Measurements from ENCODE around the gene GSE1.

GSE1 gene

DNA sequence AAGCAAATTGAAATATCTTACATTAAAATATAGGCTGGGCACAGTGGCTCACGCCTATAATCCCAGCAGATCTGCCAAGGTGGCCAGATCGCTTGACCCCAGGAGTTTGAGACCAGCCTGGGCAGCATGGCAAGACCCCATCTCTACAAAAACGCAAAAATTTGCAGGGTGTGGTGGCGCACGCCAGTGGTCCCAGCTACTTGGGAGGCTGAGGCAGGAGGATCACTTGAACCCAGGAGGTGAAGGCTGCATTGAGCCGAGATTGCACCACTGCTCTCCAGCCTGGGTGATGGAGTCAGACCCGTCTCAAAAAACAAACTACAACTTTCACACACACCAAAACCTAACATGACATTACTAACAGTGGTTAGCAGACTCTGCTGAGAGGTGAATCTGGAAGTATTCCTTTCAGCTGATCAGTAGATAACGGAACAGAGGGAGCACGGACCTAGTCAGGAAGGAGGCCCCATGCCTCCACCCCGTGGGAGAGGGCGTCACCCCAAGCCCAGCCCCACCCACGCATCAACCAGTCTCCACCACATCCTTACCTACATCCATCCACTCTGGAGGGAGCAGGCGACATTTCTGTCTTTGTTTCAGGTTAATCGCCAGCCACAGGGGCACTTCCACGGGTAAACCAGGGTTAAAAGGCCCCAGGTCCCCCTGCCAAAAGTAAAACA, 73.9 kb downstream of the GSE1 start:
- no peak for DNase-seq

DNA sequence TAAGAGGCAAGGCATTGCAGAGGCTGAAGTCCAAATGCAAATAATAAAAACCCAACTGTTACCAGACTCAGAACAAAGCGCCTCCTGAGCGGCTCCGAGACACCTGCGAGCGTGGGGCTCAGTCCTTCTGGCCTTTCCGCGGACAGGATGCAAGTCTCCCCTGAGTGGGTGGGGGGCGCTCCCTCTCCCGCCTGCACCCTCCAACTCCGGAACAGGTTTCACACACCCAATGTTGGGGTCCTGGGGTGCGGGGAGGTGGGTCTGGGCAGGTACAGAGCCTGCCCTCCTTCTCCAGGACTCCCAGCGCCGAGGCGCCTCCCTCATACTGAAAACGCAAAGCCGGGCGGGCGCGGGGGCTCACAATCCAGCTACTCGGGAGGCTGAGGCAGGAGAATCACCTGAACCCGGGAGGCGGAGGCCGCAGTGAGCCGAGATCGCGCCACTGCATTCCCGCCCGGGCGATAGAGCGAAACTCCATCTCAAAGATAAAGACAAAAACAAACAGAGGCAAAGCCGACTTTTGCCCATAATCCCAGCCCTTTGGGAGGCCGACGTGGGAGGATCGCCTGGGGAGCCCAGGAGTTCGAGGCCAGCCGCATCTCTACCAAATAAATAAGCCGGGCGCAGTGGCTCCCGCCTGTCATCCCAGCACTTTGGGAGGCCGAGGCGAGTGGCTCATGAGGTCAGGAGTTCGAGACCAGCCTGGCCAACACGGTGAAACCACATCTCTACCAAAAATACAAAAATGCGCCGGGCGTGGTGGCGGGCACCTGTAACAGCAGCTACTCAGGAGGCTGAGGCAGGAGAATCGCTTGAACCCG, 74.7 kb downstream of the GSE1 start:
- DNase-seq: peak; percentile 36

DNA sequence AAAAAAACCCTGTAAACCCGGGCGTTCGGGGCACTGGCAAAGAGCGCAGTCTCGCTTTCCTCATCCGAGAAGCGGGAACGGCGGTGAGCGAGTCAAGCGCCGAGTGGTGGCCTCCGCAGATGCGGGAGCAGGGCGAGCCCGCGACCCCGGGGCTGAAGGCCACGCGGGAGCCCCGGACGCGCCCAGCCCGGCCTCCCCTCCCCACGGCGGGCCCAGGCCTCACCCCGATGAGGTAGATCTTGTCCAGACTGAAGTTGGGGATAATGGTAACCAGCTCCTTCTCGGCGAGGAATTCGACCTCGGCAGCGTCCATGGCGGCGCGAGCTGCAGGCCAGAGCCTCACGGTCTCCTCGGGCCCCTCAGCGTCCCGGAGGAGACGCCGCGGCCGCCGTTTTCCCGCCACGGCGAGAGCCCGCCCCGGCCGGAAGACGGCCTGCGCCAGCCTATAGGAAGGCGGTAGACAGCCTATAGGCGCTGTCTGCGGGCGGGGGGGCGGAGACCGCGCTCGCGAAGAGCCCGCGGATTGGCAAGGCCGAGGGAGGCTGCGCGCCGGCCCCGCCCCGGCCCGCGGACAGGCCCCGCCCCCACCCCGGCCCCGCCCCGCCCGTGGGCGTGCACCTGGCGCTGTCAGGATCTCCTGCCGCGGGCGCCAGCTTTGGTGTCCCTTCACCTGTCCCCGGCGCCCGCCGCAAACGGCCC, 75.6 kb downstream of the GSE1 start, which contains the start of gene GINS2:
Gene GINS2 (minus strand): TSS at position 369 of the 699 bp plus-strand sequence. CDS start 56 bp downstream, at position 313.
- DNase-seq: peak; percentile 87

DNA sequence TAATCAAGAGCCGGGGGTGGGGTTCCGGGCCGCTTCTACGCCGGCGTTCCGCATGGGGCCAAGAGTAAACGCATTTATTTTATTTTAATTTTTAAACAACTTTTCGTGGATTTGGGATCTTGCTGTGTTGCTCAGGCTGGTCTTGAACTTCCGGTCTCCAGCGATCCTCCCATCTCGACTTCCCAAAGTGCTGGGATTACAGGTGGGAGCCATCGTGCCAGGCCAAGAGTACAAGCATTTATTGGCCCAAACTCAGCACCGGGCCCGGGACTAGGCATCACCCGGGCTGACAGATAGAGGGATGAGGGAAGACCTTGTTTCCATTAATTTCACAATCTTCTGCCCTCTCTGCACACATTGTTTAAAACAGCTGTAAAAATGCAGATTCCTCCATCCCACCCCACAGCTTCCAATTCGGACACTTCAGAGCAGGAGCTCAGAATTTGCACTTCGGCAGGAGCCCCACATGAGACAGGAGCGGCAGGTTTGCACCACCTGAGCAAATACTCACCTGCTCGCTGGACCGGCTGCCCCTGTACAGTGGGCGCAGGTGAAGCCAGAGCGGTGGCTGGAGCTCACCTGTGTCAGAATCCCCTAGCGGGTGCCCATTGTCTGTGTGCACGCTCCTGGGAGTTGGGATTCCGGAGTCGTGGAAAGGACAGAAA, 76.3 kb downstream of the GSE1 start:
- DNase-seq: peak; percentile 38

DNA sequence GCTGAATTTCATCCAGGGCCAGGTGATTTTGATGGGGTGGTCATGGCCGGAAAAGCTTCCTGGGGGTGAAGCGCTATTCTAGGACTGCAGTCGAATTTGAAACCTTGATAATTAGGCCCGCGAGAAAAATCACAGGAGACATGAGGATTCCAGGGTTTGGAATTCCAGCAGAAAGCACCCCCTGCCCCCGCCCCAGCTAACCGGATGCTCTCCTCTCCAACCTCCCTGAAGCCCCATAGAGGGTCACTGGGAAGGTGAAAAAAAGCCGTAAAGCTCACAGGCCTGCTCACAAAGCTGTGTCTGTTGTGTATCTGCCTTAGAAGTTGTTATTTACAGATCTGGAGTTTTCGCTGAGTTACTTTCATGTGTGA, 76.8 kb downstream of the GSE1 start:
- no peak for DNase-seq

DNA sequence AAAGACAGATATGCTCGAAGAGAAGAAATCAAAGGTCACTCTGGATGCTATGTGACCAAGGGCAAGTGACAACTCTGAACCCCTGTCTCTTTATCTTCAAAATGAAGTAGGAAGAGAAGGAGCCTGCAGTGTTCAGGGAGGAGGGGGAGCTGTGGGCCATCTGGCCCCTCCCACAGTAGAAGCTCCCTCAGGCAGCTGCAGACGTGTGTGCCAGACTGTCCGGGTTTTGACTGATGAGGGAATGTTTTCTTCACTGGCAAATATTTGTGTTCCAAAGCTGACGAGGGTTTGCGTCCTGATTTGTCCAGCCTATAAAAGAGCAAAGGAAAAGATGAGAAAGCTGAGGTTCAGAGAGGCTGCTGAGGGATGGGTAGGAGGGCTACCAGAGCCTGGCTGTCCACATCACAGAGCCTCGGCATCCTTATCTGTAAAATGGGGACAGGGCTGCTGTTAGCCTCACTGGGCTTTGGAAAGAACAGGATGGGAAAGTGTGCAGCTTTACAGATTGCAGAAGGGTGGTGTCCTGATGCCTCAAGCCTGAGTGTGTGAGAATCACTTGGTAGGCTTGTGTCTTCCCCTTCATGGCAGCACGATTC, 77.4 kb downstream of the GSE1 start:
- peak; percentile 42 for DNase-seq

DNA sequence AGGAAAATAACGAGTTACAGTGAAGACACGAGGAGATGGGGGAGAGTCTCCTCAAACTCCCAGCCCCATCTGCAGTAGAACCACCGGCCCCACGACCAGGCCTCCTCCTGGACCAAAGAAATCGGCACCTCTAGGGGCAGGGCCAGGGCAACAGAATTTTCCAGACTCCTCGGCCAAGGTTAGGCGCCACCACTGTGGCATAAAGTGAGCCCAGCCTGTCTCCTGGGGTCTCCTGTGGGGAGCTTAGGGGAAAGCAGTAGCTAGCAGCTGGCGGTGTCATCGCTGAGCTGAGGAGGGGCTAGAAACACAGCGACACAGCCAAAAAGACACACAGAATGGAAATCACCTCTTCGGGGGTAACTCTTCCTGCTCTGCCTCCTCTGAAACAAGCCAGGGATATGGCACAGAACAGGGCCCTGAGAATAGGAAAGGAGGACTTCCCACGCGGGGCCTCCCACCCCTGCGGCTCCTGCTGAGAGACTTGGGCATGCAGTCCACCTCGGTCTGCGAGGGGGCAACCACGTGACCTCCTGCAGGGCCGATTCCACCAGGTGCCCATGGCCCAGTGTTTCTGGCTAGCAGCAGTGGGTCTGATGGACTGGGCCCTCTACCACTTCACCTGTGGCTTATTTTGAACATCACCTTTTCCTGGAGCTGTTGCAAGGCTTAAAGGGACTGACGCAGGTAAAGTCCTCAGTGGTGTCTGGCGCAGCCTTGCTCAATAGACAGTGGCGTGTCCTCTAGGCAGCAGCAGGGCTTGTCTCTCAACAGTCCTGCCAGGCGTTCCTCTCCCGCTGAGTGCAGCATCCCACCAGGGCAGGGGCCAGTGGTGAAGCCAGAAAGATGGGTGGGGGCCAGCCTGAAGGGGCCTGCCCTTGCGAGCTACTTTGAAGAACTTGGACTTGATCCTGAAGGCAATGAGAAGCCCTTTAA, 82.3 kb downstream of the GSE1 start:
- DNase-seq: no peak

DNA sequence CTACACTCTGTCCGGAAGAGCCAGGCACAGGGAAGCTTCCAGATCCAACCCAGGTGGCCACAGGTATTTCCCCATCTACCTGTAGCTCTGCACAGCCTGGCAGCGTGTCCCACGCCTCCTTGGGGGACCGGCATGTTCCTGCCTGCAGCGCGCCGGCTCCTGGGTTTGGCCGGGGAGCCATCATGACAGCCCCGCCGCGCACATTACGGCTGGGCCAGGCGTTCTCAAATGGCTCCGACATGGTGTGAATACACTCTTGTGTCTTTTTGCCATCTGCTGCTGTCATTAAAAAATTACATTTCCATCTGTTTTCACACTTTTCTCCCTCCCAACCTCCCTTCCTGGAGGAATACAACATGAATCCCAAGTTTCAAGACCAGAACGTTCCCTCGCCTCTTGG, 83.7 kb downstream of the GSE1 start:
- no peak for DNase-seq

DNA sequence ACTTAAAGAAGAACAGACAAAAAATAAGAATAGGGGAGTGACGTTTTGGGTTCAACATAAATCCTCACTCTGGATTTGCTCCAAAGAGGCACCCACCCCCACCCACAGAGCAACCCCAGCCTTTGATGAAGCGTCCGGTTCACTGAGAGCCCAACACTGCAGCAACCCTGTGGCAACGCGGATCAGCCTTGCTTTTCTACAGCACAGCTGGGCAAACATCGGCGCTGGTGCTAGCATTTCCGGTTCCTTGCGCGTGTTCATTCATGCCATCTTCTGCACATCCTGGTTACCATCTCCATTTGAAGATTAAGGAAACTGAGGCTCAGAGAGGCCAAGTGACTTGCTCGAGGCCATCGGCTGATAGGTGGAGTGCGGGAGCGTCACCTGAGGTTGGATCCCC, 84.3 kb downstream of the GSE1 start:
- DNase-seq: peak; percentile 68

DNA sequence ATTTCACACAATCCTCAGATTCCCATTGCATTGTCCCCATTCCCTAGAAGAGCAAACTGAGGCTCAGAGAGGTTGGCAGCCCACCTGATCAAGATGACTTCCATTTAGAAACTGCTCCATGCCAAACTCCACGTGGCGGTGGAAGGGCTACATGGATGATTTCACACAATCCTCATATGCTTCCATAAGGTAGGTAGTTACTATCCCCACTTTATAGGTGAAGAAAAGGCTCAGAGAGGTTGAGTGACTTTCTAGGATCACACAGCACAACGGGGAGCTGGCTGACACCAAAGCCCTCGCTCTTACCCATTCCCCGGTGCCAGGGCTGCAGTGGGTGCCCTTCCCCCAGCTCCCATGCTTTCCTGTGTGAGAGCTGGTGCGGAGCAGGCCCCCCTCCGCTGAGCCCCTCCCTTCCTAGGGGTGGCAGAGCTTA, 85.4 kb downstream of the GSE1 start:
- no peak for DNase-seq

DNA sequence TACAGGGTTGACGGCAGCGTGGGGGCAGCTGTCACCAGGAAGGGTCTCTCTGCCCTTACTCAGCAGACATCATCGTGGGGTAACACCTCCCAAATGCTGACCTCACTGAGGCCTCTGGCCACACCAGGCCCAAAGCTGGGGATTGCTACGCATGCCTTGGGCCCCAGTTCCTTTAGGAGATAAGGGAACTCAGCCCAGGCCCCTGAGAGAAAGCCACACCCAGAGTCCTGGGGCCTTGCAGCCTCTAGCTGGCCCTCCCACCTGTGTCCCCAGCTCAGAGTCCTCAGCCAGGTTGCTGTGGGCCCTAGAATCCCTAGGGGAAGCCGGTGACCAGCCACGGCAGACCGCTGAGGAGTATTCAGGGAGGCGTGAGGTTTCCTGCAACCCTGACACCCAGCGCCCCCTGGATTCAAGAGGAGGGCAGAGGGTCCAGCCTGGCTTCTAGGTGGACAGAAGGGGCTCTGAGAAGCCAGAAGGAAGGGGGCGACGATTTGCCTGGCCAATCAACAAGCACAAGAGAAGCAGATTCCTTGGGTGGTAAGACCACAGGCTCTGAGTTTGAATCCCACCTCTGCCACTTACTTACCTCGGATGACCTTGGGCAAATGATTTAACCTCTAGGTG, 85.9 kb downstream of the GSE1 start:
- DNase-seq: no peak

DNA sequence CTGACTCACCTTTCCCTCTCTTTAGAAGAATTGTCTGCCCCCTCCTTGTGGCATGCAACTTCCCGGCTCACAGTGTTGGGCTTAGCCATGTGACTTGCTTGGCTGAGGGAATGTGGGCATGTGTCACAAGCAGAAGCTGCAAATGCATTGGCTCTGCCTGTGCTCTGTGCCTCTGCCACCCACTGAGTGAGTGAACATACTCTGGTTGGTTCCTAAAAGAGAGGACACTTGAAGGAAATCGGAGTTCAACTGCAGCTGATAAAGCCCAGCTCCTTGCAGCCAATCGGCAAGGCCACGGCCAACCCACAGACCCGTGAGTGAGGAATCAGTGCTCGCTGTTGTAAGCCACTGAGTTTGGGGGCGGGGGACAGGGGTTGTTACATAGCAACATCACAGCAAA, 86.5 kb downstream of the GSE1 start:
- no peak for DNase-seq

DNA sequence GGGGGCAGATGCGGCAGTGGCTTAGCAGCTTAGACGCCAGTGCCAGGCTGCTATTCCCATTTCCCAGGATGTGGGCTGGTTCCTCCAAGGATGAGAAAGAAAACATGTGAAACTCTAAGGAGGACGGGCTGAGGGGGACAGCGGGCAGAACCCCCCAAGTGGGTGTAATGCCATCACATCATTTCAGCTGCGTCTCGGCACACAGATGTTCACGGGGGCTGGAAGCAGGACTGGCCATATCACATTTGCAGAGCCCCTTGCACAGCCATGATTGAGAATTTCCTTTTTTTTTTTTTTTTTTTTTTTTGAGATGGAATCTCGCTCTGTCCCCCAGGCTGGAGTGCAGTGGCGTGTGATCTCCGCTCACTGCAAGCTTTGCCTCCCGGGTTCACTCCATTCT, 90.9 kb downstream of the GSE1 start:
- DNase-seq: no peak

DNA sequence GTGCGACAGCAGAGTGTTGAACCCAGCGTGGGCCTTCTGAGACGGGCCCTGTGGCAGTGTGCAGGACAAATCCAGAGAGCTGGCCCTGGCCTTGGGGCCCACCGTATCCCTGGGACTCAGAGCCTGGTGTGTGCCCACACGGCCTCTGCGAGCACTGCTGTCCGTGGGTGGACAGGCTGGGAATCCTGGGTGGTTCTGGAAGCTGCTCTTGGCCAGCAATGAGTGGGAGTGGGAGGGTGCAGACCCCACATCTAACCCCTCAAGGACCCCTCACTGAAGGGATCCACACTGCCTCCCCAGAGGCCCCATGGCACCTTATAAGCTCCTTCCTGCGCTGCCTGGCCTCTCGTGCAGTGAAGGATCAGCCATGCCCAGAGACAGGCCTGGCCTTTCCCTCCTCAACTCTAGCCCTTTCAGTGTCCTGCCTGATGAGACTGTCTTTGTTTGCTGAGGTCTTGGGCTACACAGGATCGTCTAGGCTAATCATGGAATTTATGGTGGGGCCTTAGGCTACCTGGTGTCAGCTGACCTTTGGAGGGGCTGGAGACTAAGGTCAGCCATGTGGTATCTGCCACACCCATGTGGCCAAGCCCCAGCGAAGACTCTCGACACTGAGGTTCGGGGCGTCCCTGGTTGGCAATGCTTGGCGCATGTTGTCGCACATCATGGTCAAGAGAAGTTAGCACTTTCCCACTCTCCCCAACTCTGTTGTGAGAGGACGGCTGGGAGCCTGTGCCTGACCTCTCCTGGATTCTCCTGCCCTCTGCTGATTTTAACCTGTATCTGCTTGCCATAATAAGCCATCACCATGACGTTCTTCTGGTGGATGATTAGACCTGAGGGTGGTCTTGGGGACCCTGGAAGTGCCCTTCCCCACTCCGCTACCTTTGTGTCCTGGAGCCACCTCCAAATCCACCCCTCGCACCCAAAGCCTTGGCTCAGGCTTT, 92.1 kb downstream of the GSE1 start:
- no peak for DNase-seq

DNA sequence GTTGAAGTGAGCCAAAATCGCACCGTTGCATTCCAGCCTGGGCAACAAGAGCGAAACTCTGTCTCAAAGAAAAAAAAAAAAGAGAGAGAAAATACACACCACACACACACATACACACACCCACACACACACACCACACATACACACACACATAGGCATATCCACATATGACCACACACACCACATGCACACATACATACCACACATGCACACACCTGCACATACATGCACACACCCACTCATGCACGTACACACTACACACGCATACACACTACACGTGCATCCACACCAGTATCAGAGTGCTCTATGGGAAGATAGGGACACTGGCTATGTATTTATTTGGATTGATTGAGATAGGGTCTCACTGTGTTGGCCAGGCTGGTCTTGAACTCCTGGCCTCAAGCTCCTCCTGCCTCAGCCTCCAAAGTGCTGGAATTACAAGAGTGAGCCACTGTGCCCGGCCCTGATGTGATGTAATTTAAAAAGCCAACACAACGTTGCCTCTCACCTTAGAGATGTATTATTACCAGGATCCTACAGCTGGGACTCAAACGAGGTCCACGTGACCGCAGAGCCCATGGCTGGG, 93.4 kb downstream of the GSE1 start:
- DNase-seq: no peak

DNA sequence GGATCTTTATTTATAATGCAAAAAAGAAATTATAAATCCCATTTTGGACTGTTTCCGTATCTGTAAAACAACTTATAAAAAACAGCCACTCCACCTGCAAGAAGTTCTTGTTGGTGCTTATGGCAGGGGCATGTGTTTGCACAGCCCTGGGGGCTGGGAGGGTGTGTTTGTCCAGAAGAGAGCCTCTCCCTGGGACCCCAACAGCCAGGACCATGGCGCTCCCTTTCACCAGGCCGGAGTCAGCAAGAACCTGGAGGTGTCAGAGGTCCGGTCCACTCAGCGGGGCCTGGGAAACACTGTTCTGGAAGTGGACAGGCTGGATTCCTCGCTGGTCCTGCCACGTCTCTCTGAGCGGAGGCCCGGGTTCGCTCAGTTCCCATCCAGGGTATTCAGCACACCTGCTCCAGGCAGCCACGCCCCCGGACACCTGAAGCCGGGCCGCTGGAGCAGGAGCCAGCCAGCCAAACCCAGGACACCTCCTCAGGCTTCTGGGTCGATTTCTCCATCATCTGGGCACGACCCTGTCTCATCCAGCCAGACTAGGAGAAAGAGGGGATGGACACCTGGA, 94.5 kb downstream of the GSE1 start:
- no peak for DNase-seq

DNA sequence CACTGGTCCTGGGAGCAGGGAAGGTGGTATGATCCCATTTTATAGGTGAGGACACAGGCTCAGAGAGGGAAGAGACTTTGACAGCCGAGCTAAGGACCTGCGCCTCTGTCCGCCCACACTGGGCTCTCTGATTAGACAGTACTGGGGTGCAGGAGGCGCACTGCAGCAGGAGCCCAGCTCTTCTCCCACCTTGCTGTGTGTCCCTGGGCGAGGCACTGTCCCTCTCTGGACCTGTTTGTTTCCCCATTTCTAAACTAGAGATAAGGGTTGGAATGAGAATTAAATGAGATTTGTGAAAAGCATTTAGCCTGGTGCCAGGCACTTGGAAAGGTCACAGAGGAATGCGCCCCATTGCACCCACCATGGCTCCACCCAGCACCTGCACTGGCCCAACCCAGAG, 95.2 kb downstream of the GSE1 start:
- no peak for DNase-seq

DNA sequence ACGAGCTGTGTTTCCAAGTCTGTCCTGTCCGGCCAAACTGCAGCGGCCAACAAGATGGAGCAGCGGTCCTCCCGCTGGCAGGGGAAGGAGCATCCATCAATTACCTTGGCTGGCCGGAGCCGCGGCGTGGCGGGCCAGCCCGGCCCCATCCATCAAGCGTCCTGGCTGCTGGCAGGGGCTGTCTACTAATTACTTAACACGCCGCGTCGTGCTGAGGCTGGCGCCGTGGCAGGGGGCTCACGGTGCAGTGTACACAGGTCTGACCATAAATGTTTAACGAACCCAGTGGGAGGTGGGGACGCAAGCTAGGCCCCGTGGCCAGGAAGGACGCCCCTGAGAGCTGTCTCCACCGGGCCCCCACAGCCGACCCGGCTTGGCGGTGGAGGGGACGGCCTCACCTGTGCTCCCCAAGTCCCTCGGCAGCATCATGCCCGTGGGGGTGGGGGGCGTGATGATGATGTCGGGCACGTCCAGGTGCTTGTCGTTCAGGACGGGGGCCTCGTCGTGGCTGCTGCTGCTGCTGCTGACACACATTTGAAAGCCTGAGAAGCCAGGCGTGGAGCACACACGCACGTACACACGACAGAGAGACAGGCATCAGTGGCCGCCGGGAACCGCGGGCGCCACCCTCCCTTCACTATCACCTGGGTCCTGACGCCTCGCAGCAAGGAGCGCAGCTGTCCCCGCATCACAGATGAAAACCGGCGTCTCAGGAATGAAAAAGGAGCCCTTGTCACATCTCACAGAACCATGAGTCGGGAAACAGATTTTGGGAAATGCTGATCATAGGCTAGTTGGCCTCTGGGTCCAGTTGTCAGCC, 96.9 kb downstream of the GSE1 start:
- peak; percentile 41 for DNase-seq
